HEK293T (cell line): ENCODE measurements around the gene CHAMP1.
"Not testable (repeated sequence)": the region's sequence is repeated elsewhere in the genome, so short reads cannot be mapped to it uniquely, and the experiment has no call there.

Experiments used
- BHLHE40 ChIP-seq: fragments of 450-650 bp; IDR thresholded peaks from 2 replicates; pipeline ENCODE4 v1.6.1; 2016; ENCODE audit warnings: mild to moderate bottlenecking, moderate library complexity, borderline replicate concordance
- ELF4 ChIP-seq: fragments of 450-650 bp; IDR thresholded peaks from 2 replicates; pipeline ENCODE4 v1.6.1; 2017; ENCODE audit warnings: antibody characterized with exemption
- FOXK2 ChIP-seq: fragments of 450-650 bp; IDR thresholded peaks from 2 replicates; pipeline ENCODE4 v1.6.1; 2016; ENCODE audit warnings: mild to moderate bottlenecking
- FOXM1 ChIP-seq: fragments of 450-650 bp; IDR thresholded peaks from 2 replicates; pipeline ENCODE4 v1.6.1; 2017; ENCODE audit warnings: mild to moderate bottlenecking, borderline replicate concordance
- NFRKB ChIP-seq: fragments of 450-650 bp; IDR thresholded peaks from 2 replicates; pipeline ENCODE4 v1.6.1; 2016; ENCODE audit warnings: mild to moderate bottlenecking, moderate library complexity
- SP1 ChIP-seq: fragments of 450-650 bp; IDR thresholded peaks from 2 replicates; pipeline ENCODE4 v1.6.1; 2017
- SUZ12 ChIP-seq: fragments of 450-650 bp; IDR thresholded peaks from 2 replicates; pipeline ENCODE4 v1.6.1; 2016; ENCODE audit warnings: mild to moderate bottlenecking
- ZNF384 ChIP-seq: fragments of 450-650 bp; IDR thresholded peaks from 2 replicates; pipeline ENCODE4 v1.6.1; 2016

DNA sequence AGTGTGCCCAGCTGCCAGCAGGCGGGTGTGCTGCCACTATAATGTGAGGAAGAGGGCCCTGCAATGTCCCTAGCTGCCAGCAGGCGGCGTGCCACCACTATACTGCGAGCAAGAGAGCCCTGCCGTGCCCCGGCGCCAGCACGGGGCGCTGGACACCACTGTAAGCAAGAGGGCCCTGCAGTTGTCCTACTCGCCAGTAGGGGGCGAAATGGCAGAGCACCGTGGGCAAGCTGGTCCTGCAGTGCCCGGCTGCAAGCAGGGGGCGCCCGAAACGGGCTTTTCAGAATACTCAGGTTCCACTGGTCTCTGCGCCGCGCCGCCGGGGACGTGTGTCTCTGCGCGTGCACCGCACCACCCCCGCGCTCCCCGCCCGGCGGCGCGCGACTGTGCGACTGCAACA is 38.5 kb downstream of the CHAMP1 start:
- not testable (repeated sequence) for TF ChIP-seq ZNF384, SUZ12, SP1, FOXK2, BHLHE40, FOXM1, ELF4, NFRKB
